SU-DHL-6 (cell line): ENCODE results near the gene C22orf42.

Experiments
- EZH2phosphoT487 ChIP-seq: fragments of 200-600 bp; sonication (generic), shearing (Covaris generic); conservative IDR thresholded peaks from 2 replicates; pipeline ENCODE4 v1.6.1; 2018; ENCODE audit warnings: mild to moderate bottlenecking, antibody characterized with exemption, low read length, moderate library complexity, mixed read lengths
- TF ChIP-seq, protein P1 (sequence below): fragments of 200-600 bp; sonication (generic); IDR thresholded peaks from one replicate; pipeline ENCODE4 v1.5.1; 2017; ENCODE audit warnings: antibody characterized with exemption, mild to moderate bottlenecking, low read length, moderate library complexity; ENCODE audit not compliant: insufficient read depth, poor library complexity, severe bottlenecking

DNA sequence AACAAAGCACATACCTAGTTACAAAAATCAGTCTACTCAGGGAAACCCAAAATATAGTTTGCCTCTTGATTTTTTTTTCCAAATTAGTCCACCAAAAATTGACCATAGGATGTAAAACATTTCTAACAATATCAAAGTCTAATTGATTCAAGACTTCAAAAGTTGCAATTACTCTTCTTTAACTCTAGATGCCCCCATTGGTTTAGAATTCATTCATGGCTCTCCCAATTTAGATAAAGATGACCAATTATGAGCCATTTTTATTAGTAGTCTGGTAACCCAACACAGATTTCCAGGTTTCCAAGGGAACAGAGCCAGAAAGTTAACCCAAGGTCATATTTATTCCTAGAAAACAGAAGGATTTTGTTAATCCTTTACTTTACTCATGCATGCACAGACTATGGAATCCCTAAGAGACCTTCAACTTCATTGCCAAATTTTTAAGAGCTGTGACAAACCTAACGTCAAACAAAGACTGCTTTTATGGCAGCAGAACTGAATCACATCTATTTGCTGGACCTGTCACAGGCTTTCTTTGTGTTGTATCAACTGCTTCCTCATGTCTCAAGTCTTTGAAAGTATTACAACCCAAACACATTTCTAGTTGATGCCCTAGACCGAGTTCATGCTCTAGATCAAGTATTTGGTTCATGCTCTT, 55.3 kb downstream of the C22orf42 start:
- TF ChIP-seq, protein P1, sequence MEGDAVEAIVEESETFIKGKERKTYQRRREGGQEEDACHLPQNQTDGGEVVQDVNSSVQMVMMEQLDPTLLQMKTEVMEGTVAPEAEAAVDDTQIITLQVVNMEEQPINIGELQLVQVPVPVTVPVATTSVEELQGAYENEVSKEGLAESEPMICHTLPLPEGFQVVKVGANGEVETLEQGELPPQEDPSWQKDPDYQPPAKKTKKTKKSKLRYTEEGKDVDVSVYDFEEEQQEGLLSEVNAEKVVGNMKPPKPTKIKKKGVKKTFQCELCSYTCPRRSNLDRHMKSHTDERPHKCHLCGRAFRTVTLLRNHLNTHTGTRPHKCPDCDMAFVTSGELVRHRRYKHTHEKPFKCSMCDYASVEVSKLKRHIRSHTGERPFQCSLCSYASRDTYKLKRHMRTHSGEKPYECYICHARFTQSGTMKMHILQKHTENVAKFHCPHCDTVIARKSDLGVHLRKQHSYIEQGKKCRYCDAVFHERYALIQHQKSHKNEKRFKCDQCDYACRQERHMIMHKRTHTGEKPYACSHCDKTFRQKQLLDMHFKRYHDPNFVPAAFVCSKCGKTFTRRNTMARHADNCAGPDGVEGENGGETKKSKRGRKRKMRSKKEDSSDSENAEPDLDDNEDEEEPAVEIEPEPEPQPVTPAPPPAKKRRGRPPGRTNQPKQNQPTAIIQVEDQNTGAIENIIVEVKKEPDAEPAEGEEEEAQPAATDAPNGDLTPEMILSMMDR: no peak
- no peak for TF ChIP-seq EZH2phosphoT487
